CD4-positive, alpha-beta T cell (primary cell): ENCODE measurements around the gene SLC25A47. TPM values are rescaled to one million over a fixed set of nuclear protein-coding genes. Genes with fewer than 3 reads are reported as not detected.
A peak's percentile ranks its signal among the peaks of the same experiment; 100 is the strongest.

ENCODE experiments used
- ATAC-seq: fragments of 200-7000 bp; cut with Tn5 transposase; one replicate; pipeline ENCODE4 v1.10.0; 2022; ENCODE audit warnings: mild to moderate bottlenecking; ENCODE audit not compliant: poor library complexity
- CTCF ChIA-PET: fragments of 350-600 bp; sonication (Branson Sonifier 250); formaldehyde crosslinking; loops from one replicate; lab custom pipeline; 2021; ENCODE audit warnings: antibody characterized with exemption, inconsistent platforms; lab: Charles Lee
- POLR2A ChIA-PET: fragments of 350-600 bp; sonication (Branson Sonifier 250); formaldehyde crosslinking; loops from one replicate; lab custom pipeline; 2021; ENCODE audit warnings: antibody characterized with exemption, inconsistent platforms; lab: Charles Lee
- DNase-seq, 14 experiments: peaks; one replicate each; pipeline ENCODE4 v3.0.0-alpha.2; 2013 to 2020; ENCODE audit warnings: mixed read lengths in 2 of 14
- H3K27ac ChIP-seq, 2 donors: one replicate each; pipeline versions ENCODE4 v1.5.1 to v1.7.0; 2013; ENCODE audit warnings: low read length in 2 of 2, low read depth in 1 of 2, mild to moderate bottlenecking in 1 of 2
- H3K27me3 ChIP-seq, 2 experiments: 1 replicate in 1 of 2; 2 replicates in 1 of 2; pipeline versions ENCODE4 v1.6.1 to v1.7.0; 2013; ENCODE audit warnings: low read length in 2 of 2, control low read depth in 1 of 2, mild to moderate bottlenecking in 1 of 2, moderate library complexity in 1 of 2; ENCODE audit not compliant: insufficient read depth in 2 of 2, control insufficient read depth in 1 of 2
- H3K36me3 ChIP-seq: one replicate; pipeline ENCODE4 v1.6.1; 2013; ENCODE audit warnings: low read length, control low read depth; ENCODE audit not compliant: insufficient read depth
- H3K4me1 ChIP-seq: one replicate; pipeline ENCODE4 v1.6.1; 2013; ENCODE audit warnings: low read length, control low read depth; ENCODE audit not compliant: insufficient read depth
- H3K4me3 ChIP-seq: one replicate; pipeline ENCODE4 v1.5.1; 2013; ENCODE audit warnings: mild to moderate bottlenecking, low read length, moderate library complexity
- H3K9me3 ChIP-seq, 2 experiments: 1 replicate in 1 of 2; 2 replicates in 1 of 2; pipeline versions ENCODE4 v1.6.1 to v1.7.0; 2013; ENCODE audit warnings: low read length in 2 of 2, mild to moderate bottlenecking in 2 of 2, control low read depth in 1 of 2, moderate library complexity in 1 of 2; ENCODE audit not compliant: control insufficient read depth in 1 of 2, insufficient read depth in 1 of 2
- H3K27ac Mint-ChIP-seq: one replicate; pipeline ENCODE4 v1.8.0; 2020; ENCODE audit warnings: mixed read lengths
- H3K27me3 Mint-ChIP-seq: one replicate; pipeline ENCODE4 v1.8.0; 2021; ENCODE audit warnings: mixed read lengths
- H3K36me3 Mint-ChIP-seq: one replicate; pipeline ENCODE4 v1.8.0; 2021; ENCODE audit warnings: low read depth, mixed read lengths
- H3K4me1 Mint-ChIP-seq: one replicate; pipeline ENCODE4 v1.8.0; 2021; ENCODE audit warnings: low read depth, mixed read lengths
- H3K4me3 Mint-ChIP-seq: one replicate; pipeline ENCODE4 v1.8.0; 2020; ENCODE audit warnings: mild to moderate bottlenecking, mixed read lengths
- H3K9me3 Mint-ChIP-seq: one replicate; pipeline ENCODE4 v1.8.0; 2020; ENCODE audit warnings: mixed read lengths
- intact Hi-C, 2 experiments: fragments of 100-400 bp; cut with DNase I in 1 of 2; cut with micrococcal nuclease in 1 of 2; formaldehyde crosslinking; loops; one replicate each; pipeline versions ENCODE4 v1.15.1 to v1.9.0; 2023 to 2025; cut with DNase I, micrococcal nuclease
- total RNA-seq, 174 experiments: library from RNA in 2 of 174; stranded (reverse) in 2 of 174; gene quantifications; one replicate each; pipeline ENCODE4 v1.2.3 and lab custom pipeline; 2021 to 2026
- TF ChIP-seq, protein P1 (sequence below): fragments of 200-600 bp; IDR thresholded peaks from one replicate; pipeline ENCODE4 v1.8.0; 2022; ENCODE audit warnings: antibody characterized with exemption, mild to moderate bottlenecking

The SLC25A47 gene
- total RNA-seq, 2 experiments from 2014 or later: not detected

GRCh38 chr14:100288382-100289185 is 34.6 kb upstream of the SLC25A47 start:
- no peaks in the 10 kb centered on the region for H3K27me3 Mint-ChIP-seq
- H3K9me3 Mint-ChIP-seq: no peaks in the 10 kb centered on the region
- intact Hi-C loops: loop anchor here (5.0 kb wide), 2 partner anchors 89 to 316 kb away; partner anchors contain the start of gene WDR25 (in 1 of the 2)
- ATAC-seq (no peak), DNase-seq (no peak)
- H3K4me3 Mint-ChIP-seq: no peak overlapping the region
- Histone ChIP-seq H3K27ac (no peak overlapping the region), H3K4me1 (peaks cover 15% of the 10 kb centered on the region), H3K27me3 (no peaks in the 10 kb centered on the region), H3K9me3 (no peaks in the 10 kb centered on the region), H3K4me3 (no peak overlapping the region), H3K36me3 (peaks cover 8% of the 10 kb centered on the region)
- no peaks in the 10 kb centered on the region for H3K36me3 Mint-ChIP-seq
- no peak overlapping the region for H3K27ac Mint-ChIP-seq
- ChIA-PET POLR2A (no interaction called here), CTCF (no interaction called here)
- TF ChIP-seq, protein P1, sequence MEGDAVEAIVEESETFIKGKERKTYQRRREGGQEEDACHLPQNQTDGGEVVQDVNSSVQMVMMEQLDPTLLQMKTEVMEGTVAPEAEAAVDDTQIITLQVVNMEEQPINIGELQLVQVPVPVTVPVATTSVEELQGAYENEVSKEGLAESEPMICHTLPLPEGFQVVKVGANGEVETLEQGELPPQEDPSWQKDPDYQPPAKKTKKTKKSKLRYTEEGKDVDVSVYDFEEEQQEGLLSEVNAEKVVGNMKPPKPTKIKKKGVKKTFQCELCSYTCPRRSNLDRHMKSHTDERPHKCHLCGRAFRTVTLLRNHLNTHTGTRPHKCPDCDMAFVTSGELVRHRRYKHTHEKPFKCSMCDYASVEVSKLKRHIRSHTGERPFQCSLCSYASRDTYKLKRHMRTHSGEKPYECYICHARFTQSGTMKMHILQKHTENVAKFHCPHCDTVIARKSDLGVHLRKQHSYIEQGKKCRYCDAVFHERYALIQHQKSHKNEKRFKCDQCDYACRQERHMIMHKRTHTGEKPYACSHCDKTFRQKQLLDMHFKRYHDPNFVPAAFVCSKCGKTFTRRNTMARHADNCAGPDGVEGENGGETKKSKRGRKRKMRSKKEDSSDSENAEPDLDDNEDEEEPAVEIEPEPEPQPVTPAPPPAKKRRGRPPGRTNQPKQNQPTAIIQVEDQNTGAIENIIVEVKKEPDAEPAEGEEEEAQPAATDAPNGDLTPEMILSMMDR: no peak
- H3K4me1 Mint-ChIP-seq: no peaks in the 10 kb centered on the region

- Histone ChIP-seq H3K36me3 (peaks cover 8% of the 10 kb centered on the region), H3K4me1 (peaks cover 9% of the 10 kb centered on the region), H3K27ac (no peak overlapping the region), H3K9me3 (no peaks in the 10 kb centered on the region), H3K27me3 (no peaks in the 10 kb centered on the region), H3K4me3 (no peak overlapping the region)
- no peak for ATAC-seq
- ChIA-PET POLR2A (no interaction called here), CTCF (no interaction called here)
- no peaks in the 10 kb centered on the region for H3K36me3 Mint-ChIP-seq
- no peaks in the 10 kb centered on the region for H3K9me3 Mint-ChIP-seq
- no peaks in the 10 kb centered on the region for H3K27me3 Mint-ChIP-seq
- TF ChIP-seq, protein P1: no peak
- intact Hi-C loops: loop anchor here (5.0 kb wide), 2 partner anchors 87 to 318 kb away; partner anchors contain the start of gene WDR25 (in 1 of the 2)
- no peak for DNase-seq
- H3K27ac Mint-ChIP-seq: no peak overlapping the region
- H3K4me3 Mint-ChIP-seq: no peak overlapping the region
- H3K4me1 Mint-ChIP-seq: no peaks in the 10 kb centered on the region
Measured at GRCh38 chr14:100289916-100290606, 33.1 kb upstream of the SLC25A47 start.

DNA sequence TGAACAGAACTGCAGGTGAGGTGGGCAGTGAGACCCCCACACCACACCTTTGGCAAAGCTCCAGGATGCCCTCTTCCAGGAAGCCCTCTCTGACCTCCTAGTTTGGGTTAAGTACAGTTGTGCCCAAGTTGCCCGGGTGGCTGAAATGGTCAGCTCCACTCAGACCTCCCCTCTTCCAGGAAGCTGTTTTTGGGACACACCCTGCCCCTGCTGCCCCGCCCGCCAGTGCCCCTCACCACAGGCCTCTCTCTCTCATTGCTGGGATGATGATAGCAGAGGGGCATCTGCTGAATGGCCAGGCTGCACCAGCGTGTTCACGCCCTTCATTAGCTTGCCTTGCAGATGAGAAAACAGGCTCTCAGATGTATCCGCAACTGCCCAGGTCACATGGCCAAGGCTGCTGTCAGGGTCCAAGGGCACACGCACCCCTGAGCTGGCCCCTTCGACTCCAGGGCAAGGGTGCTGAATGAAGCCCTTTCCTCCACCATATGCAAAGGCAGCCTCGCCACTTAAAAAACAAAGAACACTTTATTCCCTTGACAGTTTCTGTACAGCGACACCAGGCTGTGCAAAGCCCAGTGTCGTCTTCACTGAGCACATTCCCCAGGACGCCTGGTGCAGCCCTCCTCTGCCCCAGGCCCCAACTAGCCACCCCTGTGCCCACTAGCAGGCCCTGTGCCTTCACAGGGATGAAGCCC is 32.4 kb upstream of the SLC25A47 start:
- H3K27ac ChIP-seq: no peak overlapping the region
- H3K27ac Mint-ChIP-seq: no peak overlapping the region
- ChIA-PET POLR2A (no interaction called here), CTCF (no interaction called here)
- H3K36me3 ChIP-seq: peaks cover 8% of the 10 kb centered on the region
- DNase-seq (peak in 1 of 14 experiments; percentile 21), ATAC-seq (no peak)
- H3K4me3 ChIP-seq: no peak overlapping the region
- no peak overlapping the region for H3K4me3 Mint-ChIP-seq
- H3K27me3 ChIP-seq: no peaks in the 10 kb centered on the region
- no peaks in the 10 kb centered on the region for H3K9me3 Mint-ChIP-seq
- peaks cover 4% of the 10 kb centered on the region for H3K4me1 ChIP-seq
- H3K36me3 Mint-ChIP-seq: no peaks in the 10 kb centered on the region
- H3K9me3 ChIP-seq: no peaks in the 10 kb centered on the region
- no peaks in the 10 kb centered on the region for H3K4me1 Mint-ChIP-seq
- H3K27me3 Mint-ChIP-seq: no peaks in the 10 kb centered on the region
- TF ChIP-seq, protein P1: no peak
- intact Hi-C loops: no loop called here
